Heart right ventricle (tissue), 16 donors: ENCODE data around the gene UPK3BL2. TPM values are rescaled to one million over a fixed set of nuclear protein-coding genes. Genes with fewer than 3 reads are reported as not detected.
A peak's percentile ranks its signal among the peaks of the same experiment; 100 is the strongest.
"Not testable (repeated sequence)": the region's sequence is repeated elsewhere in the genome, so short reads cannot be mapped to it uniquely, and the experiment has no call there.

Experiments
- ATAC-seq, 8 donors: fragments of 200-7000 bp; cut with Tn5 transposase; one replicate each; pipeline ENCODE4 v1.9.1; 2020; ENCODE audit warnings: mild to moderate bottlenecking in 8 of 8, moderate library complexity in 8 of 8, moderate number of reproducible peaks in 1 of 8
- DNase-seq, 2 donors: peaks; one replicate each; pipeline ENCODE4 v3.0.0-alpha.2; 2020
- H3K27ac ChIP-seq, 10 donors: fragments of 200-600 bp; sonication (generic) in 2 of 10; one replicate each; pipeline versions ENCODE4 v1.5.0 to v1.8.0; 2020 to 2022; ENCODE audit warnings: mild to moderate bottlenecking in 3 of 10
- H3K27me3 ChIP-seq, 7 donors: fragments of 200-600 bp; one replicate each; pipeline ENCODE4 v1.8.0; 2021 to 2022; ENCODE audit warnings: mild to moderate bottlenecking in 2 of 7
- H3K36me3 ChIP-seq, 9 donors: fragments of 200-600 bp; sonication (generic) in 1 of 9; one replicate each; pipeline versions ENCODE4 v1.5.0 to v1.8.0; 2020 to 2022; ENCODE audit warnings: mild to moderate bottlenecking in 2 of 9
- H3K4me1 ChIP-seq, 9 donors: fragments of 200-600 bp; sonication (generic) in 1 of 9; one replicate each; pipeline versions ENCODE4 v1.5.0 to v1.8.0; 2020 to 2022; ENCODE audit warnings: mild to moderate bottlenecking in 4 of 9
- H3K4me3 ChIP-seq, 10 donors: fragments of 200-600 bp; sonication (generic) in 2 of 10; one replicate each; pipeline versions ENCODE4 v1.5.0 to v1.8.0; 2020 to 2022; ENCODE audit warnings: mild to moderate bottlenecking in 7 of 10, moderate library complexity in 2 of 10
- H3K9me3 ChIP-seq, 11 donors: fragments of 200-600 bp in 10 of 11; sonication (generic) in 2 of 11; one replicate each; pipeline versions ENCODE4 v1.5.0 to v1.8.0; 2013 to 2022; ENCODE audit warnings: mild to moderate bottlenecking in 2 of 11, control low read depth in 1 of 11, moderate library complexity in 1 of 11
- WGBS, 2 donors: extraction: QIAGEN DNeasy Blood & Tissue Kit; methylation state at CpG; one replicate each; pipeline ENCODE4 v1.1.7; 2013; ENCODE audit warnings: inconsistent platforms in 1 of 2; 5-methylcytosine and 5-hydroxymethylcytosine counted together
- intact Hi-C, 10 donors: fragments of 100-400 bp; cut with DNase I; formaldehyde crosslinking; loops; one replicate each; pipeline versions ENCODE4 v1.11.1 to v1.14.2; 2022
- polyA plus RNA-seq, 2 donors: library from polyadenylated mRNA; stranded (reverse); fragments of 200-250 nt; gene quantifications; one replicate each; pipeline ENCODE4 v1.2.3, GENCODE V29; 2013
- total RNA-seq, 10 donors: library from RNA; stranded (reverse); fragmentation: NEBNext Ultra II Directional in 3 of 10; extraction: Animal tissue kit (Norgen Biotek cat#: 25700) in 3 of 10; gene quantifications; one replicate each; pipeline versions ENCODE4 v1.2.1 to v1.2.4, GENCODE V29; 2021 to 2023
- donor health status: Arrhythmogenic right ventricular cardiomyopathy.
- donor health status: ischemic (EF 13 %, LVEDD 7.1; RV severe dilation, severe dysfunction).
- donor health status: healthy with polysubstance abuse.
- donor health status: DM: no; HTN: yes; CAD: no.
- donor health status: DM: no; HTN: no; CAD: no.
- donor health status: ischemic (EF 25% LVEDD 6.9; RV normal size, moderate dysfunction).
- donor health status: ischemic (EF 25% LVEDD 5.7; RV mildly dilated, moderate dysfunction).
- donor health status: healthy.
- donor health status: DM: yes; HTN: yes; CAD: no.
- donor health status: Ischemic cardiomyopathy.
- donor health status: ischemic (EF 35%, LVEDD 5.7; RV mildly dilated, moderate dysfunction).
- donor health status: nonischemic (EF 11% LVEDD 7.7; RV severe dilation, severe dysfunction).
- donor health status: DM: yes; HTN: yes; CAD: no.
- donor health status: PGD.
- donor health status: ischemic (EF 29% LVEDD 5.4; RV normal size, mild dysfunction).
- donor health status: nonischemic (EF 23%, LVEDD 6.1; RV moderate dilation, normal function).

Gene UPK3BL2
- total and polyA plus RNA-seq, 12 donors = 1.5 to 16.7 (median 6.3) TPM

DNA sequence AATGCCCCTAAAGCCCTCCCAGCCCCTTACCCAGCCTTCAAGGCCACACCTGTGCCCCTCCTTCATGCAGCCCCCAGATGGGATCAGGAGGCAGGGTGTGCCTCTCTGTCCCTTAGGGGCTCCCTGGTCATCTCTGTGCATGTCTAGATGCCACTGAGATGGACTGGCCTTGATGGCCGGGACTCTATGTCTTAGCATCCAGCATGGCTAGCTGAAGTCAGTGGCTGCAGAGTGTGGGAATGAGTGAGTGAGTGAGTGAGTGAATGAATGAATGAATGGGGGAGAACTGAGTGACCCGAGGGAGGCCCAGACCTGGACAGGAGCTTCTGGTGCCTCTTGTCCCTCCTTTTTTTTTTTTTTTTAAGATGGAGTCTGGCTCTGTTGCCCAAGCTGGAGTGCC is 11.4 kb downstream of the UPK3BL2 start:
- H3K4me1 ChIP-seq, DNase-seq, H3K36me3 ChIP-seq, H3K27me3 ChIP-seq, H3K9me3 ChIP-seq, H3K27ac ChIP-seq, intact Hi-C loops, H3K4me3 ChIP-seq: not testable (repeated sequence)
- 91 to 93% methylated on average over 2 of the region's 2 CpGs for WGBS, 2 donors
- ATAC-seq = peak in 1 of 8 donors; percentile 19

DNA sequence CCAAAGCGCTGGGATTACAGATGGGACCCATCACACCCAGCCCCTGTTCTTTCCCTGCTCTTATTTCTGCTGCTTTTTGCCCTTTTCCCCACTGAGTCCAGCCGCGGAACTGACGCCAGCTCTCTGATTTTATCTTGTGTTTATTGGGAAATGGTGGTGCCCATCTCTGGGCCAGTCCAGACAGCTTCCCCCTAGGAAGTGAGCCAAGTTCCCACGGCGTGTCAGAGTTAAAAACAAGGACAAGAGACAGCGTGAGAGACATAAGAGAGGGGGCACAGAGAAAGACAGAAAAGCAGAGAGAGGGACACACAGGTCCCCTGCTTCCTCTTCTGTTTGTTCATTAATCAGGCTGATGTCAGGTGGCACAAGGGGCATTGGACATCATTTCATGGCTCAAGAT is 11.9 kb downstream of the UPK3BL2 start:
- H3K36me3 ChIP-seq, H3K27ac ChIP-seq, DNase-seq, H3K9me3 ChIP-seq, intact Hi-C loops, H3K27me3 ChIP-seq, H3K4me1 ChIP-seq, ATAC-seq, H3K4me3 ChIP-seq: not testable (repeated sequence)
- no CpG with 5 or more reads among the region's 7 CpGs for WGBS, 2 donors

DNA sequence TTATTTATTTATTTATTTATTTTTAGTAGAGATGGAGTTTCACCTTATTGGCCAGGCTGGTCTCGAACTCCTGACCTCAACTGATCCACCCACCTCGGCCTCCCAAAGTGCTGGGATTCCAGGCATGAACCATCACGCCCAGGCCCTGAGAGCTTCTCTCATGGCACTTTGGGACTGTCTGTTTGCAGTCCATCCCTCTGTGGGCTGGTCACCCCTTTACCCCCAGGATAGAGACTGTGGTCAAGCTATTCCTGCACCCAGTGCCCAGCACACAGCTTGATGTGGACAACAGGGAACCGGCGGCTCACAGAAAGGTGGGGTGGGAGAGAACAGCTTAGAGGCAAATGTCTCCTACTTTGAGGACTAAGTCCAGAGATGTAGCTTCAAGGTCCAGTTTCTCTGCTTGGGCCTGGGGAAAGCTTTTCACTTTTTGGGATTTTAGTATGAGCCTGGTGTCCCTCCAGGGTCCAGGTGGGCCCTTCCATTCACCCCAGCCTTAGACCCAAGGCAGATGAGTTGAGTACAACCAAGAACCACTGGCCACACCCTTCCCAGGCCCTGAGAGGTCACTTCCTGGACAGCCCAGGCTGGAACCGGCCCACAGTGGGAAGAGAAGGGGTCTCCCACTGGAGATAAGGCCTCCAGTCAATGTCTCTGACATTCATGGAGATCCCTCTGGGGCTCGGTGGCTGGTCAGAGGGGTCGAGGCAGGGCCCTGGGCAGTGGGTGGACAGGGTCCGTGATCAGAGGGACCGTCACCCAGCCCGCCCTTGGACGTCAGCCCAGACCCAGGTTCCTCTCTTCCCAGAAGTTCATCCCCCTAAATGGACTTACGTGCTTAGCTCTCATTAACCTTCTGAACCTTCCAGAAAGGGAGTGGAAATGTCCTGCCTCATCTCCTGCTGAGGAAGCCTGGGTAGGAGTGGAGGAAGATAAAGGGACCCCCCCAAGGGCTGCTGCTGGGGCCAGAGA is 15.4 kb downstream of the UPK3BL2 start:
- DNase-seq, intact Hi-C loops, H3K4me1 ChIP-seq, H3K36me3 ChIP-seq, H3K4me3 ChIP-seq, H3K27me3 ChIP-seq, H3K9me3 ChIP-seq: not testable (repeated sequence)
- H3K27ac ChIP-seq = peak overlapping the region in 1 of 10 donors; percentile 60
- WGBS, 2 donors = 94 to 100% methylated on average over 1 to 2 of the region's 13 CpGs
- peak in 7 of 8 donors; percentile 34 to 63 (median 51) for ATAC-seq

- H3K36me3 ChIP-seq, H3K4me3 ChIP-seq, intact Hi-C loops, H3K4me1 ChIP-seq, H3K27me3 ChIP-seq, H3K9me3 ChIP-seq, DNase-seq: not testable (repeated sequence)
- WGBS, 2 donors = 71 to 85% methylated on average over 1 of the region's 8 CpGs
- H3K27ac ChIP-seq = peak overlapping the region in 1 of 10 donors; percentile 41
- peak in 6 of 8 donors; percentile 3 to 47 (median 30) for ATAC-seq
These were observed 16.3 kb downstream of the UPK3BL2 start for GRCh38 chr7:102527182-102527581.

- H3K27ac ChIP-seq, H3K27me3 ChIP-seq, H3K4me3 ChIP-seq, H3K4me1 ChIP-seq, H3K9me3 ChIP-seq, intact Hi-C loops, H3K36me3 ChIP-seq, DNase-seq: not testable (repeated sequence)
- WGBS, 2 donors = 42 to 53% methylated on average over 1 of the region's 2 CpGs
- ATAC-seq = peak in 1 of 8 donors; percentile 2
These were observed 18.7 kb downstream of the UPK3BL2 start for GRCh38 chr7:102524803-102525202.

DNA sequence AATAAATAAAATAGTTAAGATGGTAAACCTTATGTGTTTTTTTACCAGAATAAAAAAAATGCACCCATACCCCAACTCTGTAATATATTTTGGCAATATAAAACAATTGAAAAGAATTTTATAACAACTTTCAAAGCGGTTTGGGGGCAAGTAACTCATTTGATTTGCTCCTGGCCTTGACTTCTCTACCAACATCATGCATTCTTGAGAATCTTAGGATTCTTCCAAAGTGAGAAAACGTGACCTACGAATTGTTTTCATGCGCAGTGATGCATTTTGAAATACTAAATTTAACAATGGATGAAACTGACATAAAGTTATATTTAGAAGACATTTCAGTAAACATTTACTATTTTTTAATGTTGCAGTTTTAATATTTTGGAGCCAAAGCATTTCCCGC is 22.7 kb downstream of the UPK3BL2 start:
- H3K4me1 ChIP-seq, H3K36me3 ChIP-seq, H3K4me3 ChIP-seq, H3K27ac ChIP-seq, H3K27me3 ChIP-seq, DNase-seq, intact Hi-C loops, ATAC-seq, H3K9me3 ChIP-seq: not testable (repeated sequence)
- WGBS, 2 donors = 84% methylated on average over 4 of the region's 5 CpGs; no CpG with 5 or more reads in 1 of the 2 donors

GRCh38 chr7:102517550-102518147 is 25.8 kb downstream of the UPK3BL2 start, which contains the start of gene RASA4B:
Gene RASA4B (minus strand): TSS chr7:102517777. CDS start chr7:102517710, 67 bp downstream.
- peak within 1 kb of the TSS in 1 of 10 donors; percentile 32 for H3K4me3 ChIP-seq
- not testable (repeated sequence) for H3K27ac ChIP-seq

DNA sequence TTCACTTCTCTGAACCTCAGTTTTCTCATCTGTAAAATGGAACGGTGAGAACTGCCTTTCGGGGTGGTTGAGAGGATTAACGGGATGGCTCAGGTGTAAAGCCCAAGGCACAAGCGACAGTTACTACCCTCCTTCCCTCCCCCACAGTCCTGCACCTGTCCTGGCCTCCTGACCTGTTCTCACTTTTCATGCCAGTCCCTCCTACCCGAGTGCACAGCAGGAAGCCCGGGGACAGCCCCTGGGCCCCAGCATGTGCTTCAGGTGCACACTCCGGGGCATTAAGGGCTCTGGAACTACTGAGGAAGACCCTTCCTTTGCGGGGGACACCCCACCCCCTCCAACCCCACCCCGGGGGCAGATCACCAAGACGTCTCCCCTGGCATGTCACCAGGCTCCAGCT is 26.5 kb downstream of the UPK3BL2 start:
- H3K4me3 ChIP-seq, H3K4me1 ChIP-seq, intact Hi-C loops, ATAC-seq, H3K27me3 ChIP-seq, H3K36me3 ChIP-seq, H3K9me3 ChIP-seq, DNase-seq, H3K27ac ChIP-seq: not testable (repeated sequence)
- no CpG with 5 or more reads among the region's 10 CpGs for WGBS, 2 donors

More at GRCh38 chr7:102517550-102518147, 25.8 kb downstream of the UPK3BL2 start, which contains the start of gene RASA4B:
- H3K36me3 ChIP-seq, H3K9me3 ChIP-seq, intact Hi-C loops, H3K4me1 ChIP-seq, H3K27me3 ChIP-seq: not testable (repeated sequence)
- 0 to 3% methylated on average over 2 to 20 of the region's 61 CpGs for WGBS, 2 donors
- ATAC-seq = peak; percentile 91 to 97 (median 94)
- peak; percentile 4 to 23 for DNase-seq

GRCh38 chr7:102515889-102516288 is 27.6 kb downstream of the UPK3BL2 start:
- no CpG with 5 or more reads among the region's 3 CpGs for WGBS, 2 donors
- intact Hi-C loops = not testable (repeated sequence)

GRCh38 chr7:102514881-102515721 is 28.4 kb downstream of the UPK3BL2 start:
- intact Hi-C loops, H3K4me1 ChIP-seq, H3K4me3 ChIP-seq, DNase-seq, H3K36me3 ChIP-seq, H3K27me3 ChIP-seq, H3K9me3 ChIP-seq: not testable (repeated sequence)
- H3K27ac ChIP-seq = peak overlapping the region in 1 of 10 donors; percentile 66
- 17 to 67% methylated on average over 2 of the region's 15 CpGs for WGBS, 2 donors
- ATAC-seq = peak in 2 of 8 donors; percentile 20 to 34

More at GRCh38 chr7:102515889-102516288, 27.6 kb downstream of the UPK3BL2 start:
- not testable (repeated sequence) for H3K4me3 ChIP-seq, DNase-seq, H3K27me3 ChIP-seq, H3K36me3 ChIP-seq, H3K9me3 ChIP-seq, ATAC-seq, H3K4me1 ChIP-seq, H3K27ac ChIP-seq
